GM12878 (cell line): ENCODE data around the gene MRPL49. TPM values are rescaled to one million over a fixed set of nuclear protein-coding genes. Genes with fewer than 3 reads are reported as not detected.
A peak's percentile ranks its signal among the peaks of the same experiment; 100 is the strongest.

Experiments
- ATAC-seq: fragments of 200-7000 bp; cut with Tn5 transposase; 3 replicates; pipeline ENCODE4 v1.9.1; 2020; ENCODE audit warnings: mild to moderate bottlenecking, moderate library complexity
- BruUV-seq: library from RNA; stranded (reverse); fragments of 400-500 nt; replicated peaks from 2 replicates; lab custom pipeline; 2021; lab: Mats Ljungman, UMichigan
- CTCF ChIA-PET: fragments of 300-600 bp; sonication (Branson Sonifier 250); formaldehyde crosslinking; extraction: SDS; loops from one replicate; lab custom pipeline; 2021; ENCODE audit warnings: inconsistent platforms; lab: Yijun Ruan, JAX
- POLR2A ChIA-PET: fragments of 350-600 bp; formaldehyde crosslinking; extraction: SDS; loops from one replicate; lab custom pipeline; 2021; ENCODE audit warnings: inconsistent platforms; lab: Charles Lee
- RAD21 ChIA-PET: fragments of 300-600 bp; sonication (Branson Sonifier 250); formaldehyde crosslinking; loops from one replicate; lab custom pipeline; 2023; ENCODE audit warnings: antibody characterized with exemption; ENCODE audit not compliant: unreplicated experiment; lab: Charles Lee
- SMC1A ChIA-PET: fragments of 300-600 bp; sonication (Branson Sonifier 250); formaldehyde crosslinking; loops from one replicate; lab custom pipeline; 2023; ENCODE audit not compliant: unreplicated experiment, uncharacterized antibody; lab: Charles Lee
- DNase-seq: peaks from one replicate; pipeline ENCODE4 v3.0.0-alpha.2; 2011; ENCODE audit warnings: low read depth, low spot score
- FAIRE-seq: peaks from 3 replicates; lab custom pipeline; 2011; peaks lifted over from hg19 to GRCh38; lab: Jason Lieb, UNC
- H2AFZ ChIP-seq: 2 replicates; pipeline ENCODE4 v1.6.0; 2011; ENCODE audit warnings: low read depth, low read length, control low read depth; ENCODE audit not compliant: control insufficient read depth
- H3K27ac ChIP-seq: 2 replicates; pipeline ENCODE4 v1.5.1; 2011; ENCODE audit warnings: control low read depth; ENCODE audit not compliant: control insufficient read depth, insufficient read depth
- H3K27me3 ChIP-seq, 2 experiments: replicated peaks in 1 of 2; 2 replicates each; pipeline versions ENCODE4 v1.6.0 to v1.6.1; 2011; ENCODE audit warnings: low read length in 1 of 2; ENCODE audit not compliant: control insufficient read depth in 2 of 2, insufficient read depth in 2 of 2
- H3K36me3 ChIP-seq, 2 experiments: 2 replicates each; pipeline ENCODE4 v1.5.1; 2011; ENCODE audit warnings: low read length in 1 of 2; ENCODE audit not compliant: control insufficient read depth in 2 of 2, insufficient read depth in 2 of 2
- H3K4me1 ChIP-seq: 2 replicates; pipeline ENCODE4 v1.6.1; 2011; ENCODE audit warnings: mild to moderate bottlenecking, low read length, moderate library complexity, mixed read lengths; ENCODE audit not compliant: control insufficient read depth, insufficient read depth
- H3K4me2 ChIP-seq: 2 replicates; pipeline ENCODE4 v1.6.0; 2011; ENCODE audit warnings: control low read depth; ENCODE audit not compliant: control insufficient read depth, insufficient read depth
- H3K4me3 ChIP-seq: fragments of 200-600 bp; sonication (generic); 2 replicates; pipeline ENCODE4 v1.5.1; 2016
- H3K79me2 ChIP-seq: 2 replicates; pipeline ENCODE4 v1.6.0; 2011; ENCODE audit warnings: low read length; ENCODE audit not compliant: control insufficient read depth, insufficient read depth
- H3K9ac ChIP-seq: 2 replicates; pipeline ENCODE4 v1.8.0; 2011; ENCODE audit warnings: low read length, control low read depth, mixed read lengths; ENCODE audit not compliant: control insufficient read depth, insufficient read depth
- H3K9me3 ChIP-seq: replicated peaks from 3 replicates; pipeline ENCODE4 v1.5.1; 2011; ENCODE audit warnings: mild to moderate bottlenecking, low read length; ENCODE audit not compliant: control insufficient read depth, insufficient read depth
- H4K20me1 ChIP-seq: 2 replicates; pipeline ENCODE4 v1.6.0; 2011; ENCODE audit not compliant: control insufficient read depth, insufficient read depth
- MYC ChIP-seq: IDR thresholded peaks from 2 replicates; pipeline ENCODE4 v1.6.1; 2011; ENCODE audit warnings: mild to moderate bottlenecking, low read length, moderate library complexity, inconsistent platforms; ENCODE audit not compliant: insufficient read depth, insufficient replicate concordance, insufficient read length, severe bottlenecking
- POLR2A ChIP-seq: IDR thresholded peaks from 2 replicates; pipeline ENCODE4 v1.6.1; 2011; ENCODE audit warnings: low read depth, mild to moderate bottlenecking, low read length
- POLR2AphosphoS5 ChIP-seq: IDR thresholded peaks from 2 replicates; pipeline ENCODE4 v1.6.1; 2011; ENCODE audit warnings: mild to moderate bottlenecking, low read length, inconsistent platforms
- WGBS: methylation state at CpG from one replicate; pipeline ENCODE4 v1.1.6; 2016; ENCODE audit warnings: low lambda C conversion rate; ENCODE audit not compliant: insufficient replicate concordance, insufficient coverage; ENCODE audit errors: missing lambda C conversion rate; 5-methylcytosine and 5-hydroxymethylcytosine counted together
- in situ Hi-C: fragments of 300-500 bp; cut with MboI; formaldehyde crosslinking; loops from 9 replicates; pipeline ENCODE4 v1.14.3; 2018; ENCODE audit warnings: mixed read lengths
- intact Hi-C: fragments of 100-400 bp; cut with micrococcal nuclease; formaldehyde crosslinking; loops from one replicate; pipeline ENCODE4 v1.14.2; 2022; ENCODE audit not compliant: unreplicated experiment
- polyA plus RNA-seq, 11 experiments: library from polyadenylated mRNA; depleted of rRNA in 4 of 11; unstranded in 6 of 11; stranded (reverse) in 5 of 11; fragments of >200 nt; fragmentation: Nextera tagmentation in 4 of 11; fragmentation: Illumina TruSeq in 1 of 11; extraction: Ambion mirVana in 4 of 11; extraction: Trizol in 1 of 11; gene quantifications; 1 replicate in 1 of 11; 2 replicates in 10 of 11; pipeline versions ENCODE4 v1.2.1 to v1.2.3, GENCODE V29; 2011 to 2016; ENCODE audit warnings: inconsistent platforms in 2 of 11, missing spikeins in 2 of 11, low read depth in 1 of 11
- total RNA-seq, 4 experiments: library from RNA; depleted of rRNA in 3 of 4; stranded (reverse); fragments of >200 nt in 3 of 4; fragmentation: Illumina TruSeq in 1 of 4; extraction: Trizol in 1 of 4; gene quantifications; 2 replicates each; pipeline versions ENCODE4 v1.2.1 to v1.2.3, GENCODE V29; 2013 to 2021
- TF ChIP-seq, protein P1 (sequence below): fragments of 450-650 bp; IDR thresholded peaks from 2 replicates; pipeline ENCODE4 v1.6.1; 2017; ENCODE audit warnings: mild to moderate bottlenecking, moderate library complexity

MRPL49 gene
- total and polyA plus RNA-seq, 10 of the 15 experiments (the other 5 are each of a cell fraction or from before 2014, with no cell fraction given), result 42.0 to 116 (median 71.7) TPM

DNA sequence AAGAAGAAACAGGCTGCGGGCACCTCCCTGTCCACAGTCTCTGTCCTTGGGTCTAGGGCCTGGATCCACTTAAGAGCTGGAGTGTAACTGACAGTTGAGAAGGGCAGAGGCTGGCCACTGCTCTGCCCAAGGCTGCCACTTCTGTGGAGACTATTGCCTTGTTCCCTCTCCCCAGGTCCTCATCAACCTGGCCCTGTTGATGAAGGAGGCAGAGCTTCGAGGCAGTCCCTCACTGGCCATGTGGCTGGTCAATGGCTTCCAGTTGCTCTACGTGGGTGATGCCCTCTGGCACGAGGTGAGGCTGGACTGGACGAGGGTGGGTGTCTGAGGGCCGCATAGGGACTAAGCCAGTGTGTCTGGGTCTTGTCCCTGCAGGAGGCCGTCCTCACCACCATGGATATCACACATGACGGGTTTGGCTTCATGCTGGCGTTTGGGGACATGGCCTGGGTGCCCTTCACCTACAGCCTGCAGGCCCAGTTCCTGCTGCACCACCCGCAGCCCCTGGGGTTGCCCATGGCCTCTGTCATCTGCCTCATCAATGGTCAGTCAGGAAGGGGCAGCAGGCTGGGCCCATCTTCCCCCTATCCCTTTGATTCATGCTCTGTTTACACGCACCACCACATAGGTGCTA, 7.5 kb upstream of the MRPL49 start:
- Histone ChIP-seq H3K27ac (no peak overlapping the region), H3K79me2 (peaks cover 20% of the 10 kb centered on the region), H3K36me3 (peaks cover 5 to 18% of the 10 kb centered on the region in 2 experiments), H3K4me1 (peaks cover 26% of the 10 kb centered on the region), H4K20me1 (no peaks in the 10 kb centered on the region; the same call in 1 of the 2 replicates), H3K9ac (no peak overlapping the region), H2AFZ (no peak overlapping the region), H3K4me3 (no peak overlapping the region), H3K27me3 (no peaks in the 10 kb centered on the region), H3K9me3 (no peaks in the 10 kb centered on the region), H3K4me2 (no peak overlapping the region)
- CTCF ChIA-PET, result interaction anchor here (1.0 to 6.3 kb wide), 5 partner anchors 11 to 267 kb away, joined by 3 to 93 read pairs (median 64); partner anchors contain the start of genes ARL2, CAPN1 and VPS51
- in situ Hi-C loops, result no loop called here
- TF ChIP-seq POLR2A (peak; percentile 59), MYC (no peak), POLR2AphosphoS5 (peak; percentile 33; the same call in 1 of the 2 replicates)
- TF ChIP-seq, protein P1, sequence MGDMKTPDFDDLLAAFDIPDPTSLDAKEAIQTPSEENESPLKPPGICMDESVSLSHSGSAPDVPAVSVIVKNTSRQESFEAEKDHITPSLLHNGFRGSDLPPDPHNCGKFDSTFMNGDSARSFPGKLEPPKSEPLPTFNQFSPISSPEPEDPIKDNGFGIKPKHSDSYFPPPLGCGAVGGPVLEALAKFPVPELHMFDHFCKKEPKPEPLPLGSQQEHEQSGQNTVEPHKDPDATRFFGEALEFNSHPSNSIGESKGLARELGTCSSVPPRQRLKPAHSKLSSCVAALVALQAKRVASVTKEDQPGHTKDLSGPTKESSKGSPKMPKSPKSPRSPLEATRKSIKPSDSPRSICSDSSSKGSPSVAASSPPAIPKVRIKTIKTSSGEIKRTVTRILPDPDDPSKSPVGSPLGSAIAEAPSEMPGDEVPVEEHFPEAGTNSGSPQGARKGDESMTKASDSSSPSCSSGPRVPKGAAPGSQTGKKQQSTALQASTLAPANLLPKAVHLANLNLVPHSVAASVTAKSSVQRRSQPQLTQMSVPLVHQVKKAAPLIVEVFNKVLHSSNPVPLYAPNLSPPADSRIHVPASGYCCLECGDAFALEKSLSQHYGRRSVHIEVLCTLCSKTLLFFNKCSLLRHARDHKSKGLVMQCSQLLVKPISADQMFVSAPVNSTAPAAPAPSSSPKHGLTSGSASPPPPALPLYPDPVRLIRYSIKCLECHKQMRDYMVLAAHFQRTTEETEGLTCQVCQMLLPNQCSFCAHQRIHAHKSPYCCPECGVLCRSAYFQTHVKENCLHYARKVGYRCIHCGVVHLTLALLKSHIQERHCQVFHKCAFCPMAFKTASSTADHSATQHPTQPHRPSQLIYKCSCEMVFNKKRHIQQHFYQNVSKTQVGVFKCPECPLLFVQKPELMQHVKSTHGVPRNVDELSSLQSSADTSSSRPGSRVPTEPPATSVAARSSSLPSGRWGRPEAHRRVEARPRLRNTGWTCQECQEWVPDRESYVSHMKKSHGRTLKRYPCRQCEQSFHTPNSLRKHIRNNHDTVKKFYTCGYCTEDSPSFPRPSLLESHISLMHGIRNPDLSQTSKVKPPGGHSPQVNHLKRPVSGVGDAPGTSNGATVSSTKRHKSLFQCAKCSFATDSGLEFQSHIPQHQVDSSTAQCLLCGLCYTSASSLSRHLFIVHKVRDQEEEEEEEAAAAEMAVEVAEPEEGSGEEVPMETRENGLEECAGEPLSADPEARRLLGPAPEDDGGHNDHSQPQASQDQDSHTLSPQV, result no peak
- no peak for FAIRE-seq
- SMC1A ChIA-PET, result no interaction called here
- intact Hi-C loops, result loop anchor here (5.0 to 10.0 kb wide), 4 partner anchors 68 to 340 kb away; partner anchors contain the start of genes ATG2A, CAPN1, DPF2 and SF1
- 87% methylated on average over 11 of the region's 11 CpGs for WGBS
- BruUV-seq, result no TSS peak
- RAD21 ChIA-PET, result no interaction called here
- POLR2A ChIA-PET, result interaction anchor here (0.6 kb wide), 1 partner anchor 357 kb away, joined by 3 read pairs; no protein-coding TSS in a partner anchor
- no peak for DNase-seq
- no peak for ATAC-seq
